ENCODE measurements around the gene NRIP1.
"Not testable (repeated sequence)": the region's sequence is repeated elsewhere in the genome, so short reads cannot be mapped to it uniquely, and the experiment has no call there.

DNA sequence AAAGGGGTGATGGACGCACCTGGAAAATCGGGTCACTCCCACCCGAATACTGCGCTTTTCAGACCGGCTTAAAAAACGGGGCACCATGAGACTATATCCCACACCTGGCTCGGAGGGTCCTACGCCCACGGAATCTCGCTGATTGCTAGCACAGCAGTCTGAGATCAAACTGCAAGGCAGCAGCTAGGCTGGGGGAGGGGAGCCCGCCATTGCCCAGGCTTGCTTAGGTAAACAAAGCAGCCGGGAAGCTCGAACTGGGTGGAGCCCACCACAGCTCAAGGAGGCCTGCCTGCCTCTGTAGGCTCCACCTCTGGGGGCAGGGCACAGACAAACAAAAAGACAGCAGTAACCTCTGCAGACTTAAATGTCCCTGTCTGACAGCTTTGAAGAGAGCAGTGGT, 137.5 kb downstream of the NRIP1 start:
- TF ChIP-seq, protein P1, sequence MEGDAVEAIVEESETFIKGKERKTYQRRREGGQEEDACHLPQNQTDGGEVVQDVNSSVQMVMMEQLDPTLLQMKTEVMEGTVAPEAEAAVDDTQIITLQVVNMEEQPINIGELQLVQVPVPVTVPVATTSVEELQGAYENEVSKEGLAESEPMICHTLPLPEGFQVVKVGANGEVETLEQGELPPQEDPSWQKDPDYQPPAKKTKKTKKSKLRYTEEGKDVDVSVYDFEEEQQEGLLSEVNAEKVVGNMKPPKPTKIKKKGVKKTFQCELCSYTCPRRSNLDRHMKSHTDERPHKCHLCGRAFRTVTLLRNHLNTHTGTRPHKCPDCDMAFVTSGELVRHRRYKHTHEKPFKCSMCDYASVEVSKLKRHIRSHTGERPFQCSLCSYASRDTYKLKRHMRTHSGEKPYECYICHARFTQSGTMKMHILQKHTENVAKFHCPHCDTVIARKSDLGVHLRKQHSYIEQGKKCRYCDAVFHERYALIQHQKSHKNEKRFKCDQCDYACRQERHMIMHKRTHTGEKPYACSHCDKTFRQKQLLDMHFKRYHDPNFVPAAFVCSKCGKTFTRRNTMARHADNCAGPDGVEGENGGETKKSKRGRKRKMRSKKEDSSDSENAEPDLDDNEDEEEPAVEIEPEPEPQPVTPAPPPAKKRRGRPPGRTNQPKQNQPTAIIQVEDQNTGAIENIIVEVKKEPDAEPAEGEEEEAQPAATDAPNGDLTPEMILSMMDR (IDR thresholded peaks at IDR 0.05; ENCODE audit: insufficient read depth, low read length, poor library complexity, severe bottlenecking) = not testable (repeated sequence)
- not testable (repeated sequence) for TF ChIP-seq EZH2phosphoT487 (conservative IDR thresholded peaks at IDR 0.05; ENCODE audit: low read length)

Measured in SU-DHL-6 (cell line).